ENCODE data around the gene SLC18B1.
A peak's percentile ranks its signal among the peaks of the same experiment; 100 is the strongest.
"Not testable (repeated sequence)": the region's sequence is repeated elsewhere in the genome, so short reads cannot be mapped to it uniquely, and the experiment has no call there.

SLC18B1 gene

DNA sequence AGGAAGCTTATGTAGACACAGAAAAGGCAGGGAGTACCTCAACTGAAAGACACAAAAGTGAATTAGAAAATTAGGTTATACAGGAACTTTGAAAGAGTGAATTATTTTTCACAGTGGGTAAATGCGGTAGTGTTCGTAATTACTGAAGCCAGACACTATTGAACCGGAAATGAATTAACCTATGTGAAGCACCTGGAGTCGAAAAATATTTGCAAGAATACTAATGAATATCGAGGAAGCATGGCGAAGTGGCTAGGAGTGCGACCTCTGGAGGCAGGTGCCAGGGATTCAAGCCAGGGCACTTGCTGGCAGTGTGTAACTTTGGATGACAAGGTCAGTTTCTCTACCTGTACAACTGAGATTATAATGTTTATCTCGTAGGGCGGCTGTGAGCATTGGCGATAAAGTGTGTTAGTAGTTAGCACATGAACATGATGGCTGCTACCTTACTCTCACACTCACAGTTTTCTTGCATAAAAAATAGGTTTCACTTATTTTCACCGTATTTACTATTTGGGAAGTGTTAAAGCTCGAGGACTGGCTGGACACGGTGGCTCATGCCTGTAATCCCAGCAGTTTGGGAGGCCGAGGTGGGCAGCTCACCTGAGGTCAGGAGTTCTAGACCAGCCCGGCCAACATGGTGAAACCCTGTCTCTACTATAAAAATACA is 567 bp upstream of the SLC18B1 start:
- DNase-seq, result peak; percentile 79

DNA sequence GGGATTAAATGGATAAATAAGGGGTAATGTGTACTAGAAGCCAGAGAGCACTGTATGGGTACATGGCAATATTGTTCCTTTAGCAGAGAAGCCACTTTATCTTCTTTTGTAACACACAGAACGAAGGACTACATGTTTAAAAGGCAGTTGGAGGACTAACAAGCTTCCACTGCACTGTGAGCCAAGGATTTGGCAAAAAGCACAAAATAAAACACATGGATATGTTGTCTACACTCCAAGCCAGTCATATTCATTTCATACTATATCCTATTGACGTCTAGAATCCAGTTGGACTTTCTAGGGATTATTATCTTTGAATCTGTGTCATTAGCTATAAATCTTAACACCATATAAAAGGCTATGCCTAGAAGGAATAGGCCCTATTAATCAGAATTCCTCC is 3.0 kb downstream of the SLC18B1 start:
- no peak for DNase-seq

DNA sequence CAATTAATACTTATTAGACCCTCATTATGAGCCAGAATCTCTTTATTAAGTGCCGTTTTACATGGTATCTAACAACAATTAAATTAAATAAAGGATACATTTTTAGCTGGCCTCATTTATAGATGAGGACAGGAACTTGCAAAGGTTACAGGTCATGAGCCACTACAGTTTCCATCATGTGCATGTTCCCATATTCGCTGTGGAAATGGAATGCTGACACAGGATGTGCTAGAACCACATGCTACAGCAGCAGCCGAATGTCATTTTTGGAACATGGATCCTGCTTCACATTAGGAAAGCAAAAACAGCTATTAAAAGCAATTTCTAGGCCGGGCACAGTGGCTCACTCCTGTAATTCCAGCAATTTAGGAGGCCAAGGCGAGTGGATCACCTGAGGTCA is 5.9 kb downstream of the SLC18B1 start:
- no peak for DNase-seq

DNA sequence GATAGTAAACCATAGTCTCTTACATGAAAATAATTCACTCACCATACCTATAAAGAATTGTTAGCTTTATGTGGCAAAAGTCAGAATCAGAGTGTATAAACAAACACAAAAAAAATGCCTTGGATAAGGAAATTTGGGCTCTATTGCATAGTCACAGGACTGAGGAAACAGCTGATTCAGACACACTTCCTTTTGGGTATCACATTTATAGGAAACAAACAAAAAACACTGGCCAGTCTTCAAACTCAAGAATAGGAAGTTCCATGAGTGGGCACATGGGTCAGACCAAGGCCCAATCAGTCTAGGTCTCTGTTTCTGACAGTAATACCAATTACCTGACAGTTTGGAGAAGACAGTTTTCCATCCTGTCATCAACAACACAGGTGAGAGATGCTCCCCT is 8.0 kb downstream of the SLC18B1 start:
- no peak for DNase-seq

DNA sequence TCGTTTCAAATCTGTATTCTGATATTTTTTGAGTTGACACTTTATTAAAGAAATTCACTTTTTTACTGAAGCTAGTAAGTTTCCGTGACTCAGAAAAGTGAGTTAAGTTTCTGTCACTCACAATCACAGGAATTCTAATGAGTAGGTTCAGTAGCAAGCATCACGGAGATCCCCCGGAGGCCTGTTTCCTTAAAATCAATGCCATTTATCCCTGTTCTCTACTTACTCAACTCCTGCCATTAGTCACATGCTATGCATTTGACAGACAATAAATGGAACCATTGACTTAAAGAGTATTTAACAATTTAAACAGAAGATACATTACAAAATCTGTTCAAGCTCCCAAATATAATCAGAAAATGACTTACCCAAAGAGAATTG is 9.1 kb downstream of the SLC18B1 start:
- no peak for DNase-seq

DNA sequence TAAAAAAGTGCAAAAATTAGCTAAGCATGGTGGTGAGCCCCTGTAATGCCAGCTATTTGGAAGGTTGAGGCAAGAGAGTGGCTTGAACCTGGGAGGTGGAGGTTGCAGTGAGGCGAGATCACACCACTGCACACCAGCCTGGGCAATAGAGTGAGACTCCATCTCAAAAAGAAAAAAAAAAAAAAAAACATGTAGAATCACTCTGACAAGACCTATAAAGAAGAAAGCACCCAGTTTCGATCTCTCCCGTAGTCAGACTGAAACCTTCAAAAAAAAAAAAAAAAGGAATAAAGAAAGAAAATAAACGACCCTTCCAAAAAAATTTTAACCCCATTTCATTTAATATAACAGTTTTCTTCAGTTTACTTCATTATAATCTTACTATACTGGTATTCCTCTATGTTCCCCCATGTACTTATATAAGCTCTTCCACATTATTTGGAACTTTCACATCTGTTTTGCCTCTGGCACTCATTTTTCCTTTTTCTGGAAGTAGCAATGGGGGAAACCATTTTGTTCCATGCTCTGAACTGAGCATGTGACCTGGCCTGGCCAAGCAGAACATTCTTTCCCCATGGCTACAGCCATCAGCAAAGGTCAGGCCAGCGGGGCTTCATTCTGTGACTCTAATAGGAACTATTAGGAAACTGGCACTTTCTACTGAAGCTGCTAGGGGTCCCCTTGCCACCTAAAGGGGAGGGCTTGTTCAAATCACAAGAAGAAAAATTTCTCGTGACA is 9.6 kb downstream of the SLC18B1 start:
- no peak for DNase-seq

DNA sequence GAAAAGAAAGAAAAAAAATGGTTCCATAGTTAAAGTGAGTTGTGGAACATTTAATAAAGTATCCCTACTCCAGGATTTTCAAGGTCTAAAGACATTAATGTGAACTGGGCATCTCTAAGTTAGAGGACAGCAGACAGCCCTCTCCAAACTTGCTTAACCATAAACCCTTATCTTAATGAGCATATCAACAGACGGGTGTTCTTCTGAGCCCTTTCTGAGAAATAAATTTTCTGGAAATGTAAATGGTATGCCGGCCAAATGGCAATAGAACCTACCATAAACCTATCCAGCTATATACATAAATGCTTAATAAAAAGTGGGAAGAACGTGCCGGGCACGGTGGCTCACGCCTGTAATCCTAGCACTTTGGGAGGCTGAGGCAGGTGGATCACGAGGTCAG is 12.5 kb downstream of the SLC18B1 start:
- DNase-seq, result no peak

DNA sequence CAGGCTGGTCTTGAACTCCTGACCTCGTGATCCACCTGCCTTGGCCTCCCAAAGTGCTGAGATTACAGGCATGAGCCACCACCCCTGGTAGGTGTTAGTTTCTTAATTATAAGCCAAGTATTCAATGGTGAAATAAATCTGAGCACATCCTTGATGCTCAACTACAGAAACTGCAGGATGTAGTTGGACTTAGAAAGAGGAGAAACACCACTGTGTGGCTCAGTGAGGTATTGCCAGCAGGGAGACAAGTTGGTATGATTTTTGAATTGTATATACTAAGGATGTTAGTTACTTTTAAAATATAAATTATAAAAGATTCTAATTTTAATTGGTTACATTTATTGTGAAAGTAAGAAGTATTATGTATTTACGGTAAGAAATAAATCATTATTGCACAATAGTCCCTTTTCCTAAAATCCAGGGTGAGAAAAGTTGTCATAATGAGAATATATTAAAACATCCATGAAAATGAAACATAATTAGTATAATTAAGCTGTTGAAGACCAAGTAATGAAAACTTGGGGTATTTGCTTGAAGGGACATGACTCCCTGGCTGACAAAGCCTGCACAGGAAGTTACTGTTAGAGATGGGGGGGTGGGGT is 17.6 kb downstream of the SLC18B1 start:
- no peak for DNase-seq

DNA sequence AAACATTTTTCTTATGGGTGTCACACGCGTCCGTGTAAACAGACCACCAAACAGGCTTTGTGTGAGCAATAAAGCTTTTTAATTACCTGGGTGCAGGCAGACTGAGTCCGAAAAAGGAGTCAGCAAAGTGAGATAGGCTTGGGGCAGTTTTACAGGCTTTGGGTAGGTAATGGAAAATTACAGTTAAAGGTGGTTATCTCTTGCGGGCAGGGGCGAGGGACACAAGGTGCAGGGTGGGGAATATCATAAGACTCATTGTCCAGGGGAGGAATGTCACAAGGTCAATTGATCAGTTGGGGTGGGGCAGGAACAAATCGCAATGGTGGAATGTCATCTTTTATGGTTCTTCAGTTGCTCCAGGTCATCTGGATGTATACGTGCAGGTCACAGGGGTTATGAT is 20.6 kb downstream of the SLC18B1 start:
- DNase-seq, result not testable (repeated sequence)

DNA sequence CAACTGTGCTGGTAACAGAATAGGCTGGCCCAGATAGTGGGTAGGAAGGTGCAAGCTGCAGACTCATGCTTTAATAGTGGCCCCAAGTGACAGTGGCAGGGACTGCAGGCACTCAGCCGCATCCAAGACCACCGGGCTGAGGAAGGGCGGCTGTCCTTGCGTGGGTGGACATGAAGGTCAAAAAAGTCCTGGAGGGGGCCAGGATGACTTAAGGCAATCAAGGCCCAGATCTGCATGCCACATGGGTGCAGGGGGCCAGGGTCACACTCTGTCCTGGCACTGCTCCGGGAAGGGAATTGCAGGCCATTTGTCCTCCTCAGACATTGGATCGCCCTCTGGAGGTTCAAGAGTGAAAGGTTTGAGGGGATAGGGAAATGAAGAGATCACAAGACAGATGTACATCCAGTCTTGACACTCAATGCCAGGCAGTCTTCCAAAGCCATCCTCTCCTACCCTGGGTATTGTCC is 30.4 kb downstream of the SLC18B1 start:
- DNase-seq, result no peak

DNA sequence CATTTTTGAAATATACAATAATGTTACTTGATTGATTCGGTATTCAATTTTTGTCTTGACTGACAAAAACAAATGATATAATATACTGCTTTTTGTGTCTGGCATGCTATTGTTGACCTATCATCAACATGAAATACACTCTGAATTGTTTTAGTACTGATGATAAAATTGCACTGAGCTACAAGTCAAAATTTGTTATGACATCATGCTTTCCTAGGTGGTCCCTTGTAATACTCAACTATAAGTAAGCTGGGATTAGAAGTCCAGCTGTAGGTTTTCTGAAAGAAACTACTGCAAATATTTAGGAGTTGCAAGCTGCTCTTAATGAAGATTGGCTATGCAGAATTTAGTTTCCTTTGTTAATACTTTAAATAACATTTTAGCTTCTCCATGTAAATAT is 32.9 kb downstream of the SLC18B1 start:
- no peak for DNase-seq

DNA sequence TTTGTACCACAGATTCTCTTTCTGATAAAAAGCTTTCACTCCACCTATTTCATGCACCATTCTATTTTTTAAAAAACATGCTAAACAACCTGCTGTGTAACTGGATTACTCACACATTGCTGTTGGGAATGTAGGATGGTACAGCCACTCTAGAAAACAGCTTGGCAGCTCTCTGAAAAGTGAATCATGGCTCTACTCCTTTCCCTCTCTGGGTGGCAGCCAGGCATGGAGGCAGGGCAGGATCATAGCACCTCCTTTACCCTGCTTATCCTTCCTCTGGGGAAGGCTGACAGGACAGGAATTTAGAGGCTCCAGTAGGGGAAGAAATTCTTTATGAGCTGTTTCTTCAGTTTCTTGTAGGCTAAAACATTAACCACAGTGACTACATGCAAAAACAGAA is 34.1 kb downstream of the SLC18B1 start:
- no peak for DNase-seq

DNA sequence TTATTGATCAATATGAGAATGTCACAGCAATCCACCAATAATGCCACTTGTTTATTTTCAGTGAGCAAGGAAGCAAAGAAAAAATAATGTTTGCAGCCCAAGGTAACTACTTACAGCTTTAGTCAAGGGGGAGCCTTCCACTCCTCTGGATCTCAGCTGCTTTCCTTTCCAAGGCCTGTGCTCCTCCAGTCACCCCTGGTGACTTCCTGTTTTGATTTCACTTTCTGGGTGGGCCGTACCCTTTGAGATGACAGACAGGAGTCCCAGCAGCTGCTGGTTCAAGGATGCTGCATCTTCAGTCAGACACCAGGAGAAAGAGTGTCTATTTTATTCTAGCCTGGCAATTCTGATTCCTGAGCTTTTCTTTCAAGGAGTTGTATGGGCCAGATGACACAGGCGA is 35.2 kb downstream of the SLC18B1 start:
- DNase-seq, result peak; percentile 59

DNA sequence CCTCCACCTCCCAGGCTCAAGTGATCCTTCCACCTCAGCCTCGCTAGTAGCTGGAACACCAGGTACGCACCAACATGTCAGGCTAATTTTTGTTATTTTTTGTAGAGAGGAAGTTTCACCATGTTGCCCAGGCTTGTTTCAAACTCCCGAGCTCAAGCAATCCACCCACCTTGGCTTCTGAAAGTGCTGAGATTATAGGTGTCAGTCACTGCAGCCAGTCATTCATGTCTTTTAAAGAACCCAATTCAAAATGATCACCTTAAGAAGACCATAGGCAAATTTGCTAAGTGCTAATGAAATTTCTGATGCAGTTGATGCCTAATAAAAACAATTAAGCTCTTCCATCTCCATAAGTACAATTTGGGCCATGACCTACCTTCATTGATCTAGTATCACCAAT is 38.2 kb downstream of the SLC18B1 start:
- DNase-seq, result no peak

DNA sequence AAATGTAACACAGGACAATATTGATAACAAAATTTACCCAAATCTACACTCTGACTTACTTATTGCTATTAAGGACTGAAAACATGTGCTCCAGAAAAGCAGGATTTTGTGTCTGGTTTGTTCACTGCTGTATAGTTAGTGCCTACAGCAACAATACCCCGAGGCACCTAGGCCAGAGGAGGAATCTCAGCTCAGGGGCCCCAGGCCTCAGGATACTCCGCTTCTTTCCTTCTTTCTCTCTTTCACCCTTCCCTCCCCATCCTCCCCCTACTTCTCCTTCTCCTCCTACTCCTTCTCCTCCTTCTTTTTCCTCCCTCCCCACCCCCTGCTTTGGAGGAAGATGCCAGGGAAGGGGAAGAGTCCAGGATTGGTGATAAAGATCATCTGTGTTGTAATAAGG is 39.7 kb downstream of the SLC18B1 start:
- no peak for DNase-seq

DNA sequence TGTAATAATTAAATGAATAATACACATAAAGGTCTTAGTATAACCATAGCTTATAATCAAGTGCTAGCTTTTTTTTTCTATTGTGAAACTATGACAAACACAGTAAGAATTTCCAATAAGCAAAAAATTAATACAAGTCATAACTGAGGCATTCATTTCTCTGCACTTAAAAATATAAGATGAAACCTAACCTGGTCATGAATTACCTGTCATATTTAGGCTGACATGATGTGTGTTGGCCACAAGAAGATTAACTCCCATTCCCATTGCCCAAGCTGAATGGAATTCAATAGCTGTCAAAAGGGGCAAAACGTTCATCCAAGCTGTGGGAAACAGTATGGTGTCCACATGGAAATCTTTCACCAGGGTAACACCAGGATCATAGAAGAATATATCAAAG is 46.2 kb downstream of the SLC18B1 start:
- DNase-seq, result no peak

DNA sequence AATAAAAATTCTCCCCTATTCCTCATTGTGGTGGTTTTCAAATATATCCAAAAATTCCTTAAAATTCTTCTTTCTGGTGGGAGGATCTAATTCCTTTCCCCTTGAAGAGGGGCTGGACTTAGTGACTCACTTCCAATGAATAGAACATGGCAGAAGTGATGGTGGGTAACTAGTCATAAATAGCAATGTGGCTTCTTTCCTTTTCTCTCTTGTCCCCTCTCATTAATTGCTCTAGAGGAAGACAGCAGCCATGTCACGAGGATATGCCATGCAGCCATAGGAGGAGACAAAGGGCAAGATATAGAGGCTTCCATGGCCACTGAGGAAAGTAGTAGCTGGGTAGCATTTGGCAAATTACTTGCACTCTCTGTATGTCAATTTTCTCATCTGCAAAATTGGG is 46.6 kb downstream of the SLC18B1 start:
- DNase-seq, result no peak

DNA sequence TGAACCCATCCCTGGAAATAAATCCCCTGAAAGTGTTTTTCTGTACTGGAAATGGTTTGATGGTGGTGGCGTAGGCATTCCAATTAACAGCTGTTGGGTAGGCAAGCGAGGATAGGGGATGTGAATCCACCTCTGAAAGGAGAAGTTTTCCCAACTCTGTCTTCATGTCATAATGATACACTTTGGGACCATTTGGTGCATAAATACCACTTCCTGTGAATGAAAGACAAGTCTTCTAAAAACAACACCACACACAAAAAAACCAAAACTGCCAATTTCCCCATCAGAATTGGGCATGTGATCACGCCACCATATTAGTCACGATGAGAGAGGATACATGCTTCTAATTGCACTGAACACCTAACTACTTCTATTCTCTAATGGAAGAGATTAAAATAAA is 47.1 kb downstream of the SLC18B1 start:
- no peak for DNase-seq

DNA sequence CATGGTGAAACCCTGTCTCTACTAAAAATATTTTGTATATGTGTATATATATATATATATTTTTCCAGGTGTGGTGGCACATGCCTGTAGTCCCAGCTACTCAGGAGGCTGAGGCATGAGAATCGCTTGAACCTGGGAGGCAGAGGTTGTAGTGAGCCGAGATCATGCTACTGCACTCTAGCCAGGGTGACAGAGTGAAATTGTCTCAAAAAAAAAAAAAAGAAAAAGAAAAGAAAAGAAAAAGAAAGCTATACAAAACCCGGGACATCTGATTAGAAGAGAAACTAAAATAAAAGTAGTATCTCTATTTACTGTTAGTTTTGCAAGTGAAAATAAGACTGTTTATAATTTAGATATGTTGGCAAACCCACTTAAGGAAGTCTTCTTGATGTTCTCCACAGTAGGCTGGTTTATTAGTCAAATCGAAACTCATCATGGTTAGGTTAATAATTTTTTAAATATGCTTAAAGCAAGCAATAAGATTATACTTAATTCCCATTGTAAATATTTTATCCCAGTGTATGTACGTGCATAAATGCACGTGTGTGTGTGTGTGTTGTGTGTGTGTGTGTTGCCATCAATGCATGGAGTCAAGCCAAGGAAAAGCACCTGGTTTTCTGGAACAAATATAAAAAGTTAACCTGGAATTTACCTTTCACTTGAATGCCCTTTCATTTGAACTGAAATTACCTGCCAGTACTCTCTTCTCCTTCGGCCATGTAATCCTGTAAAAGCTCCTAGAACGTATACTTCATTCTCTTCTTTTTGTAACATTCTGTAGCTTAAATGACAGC is 47.8 kb downstream of the SLC18B1 start:
- DNase-seq, result no peak

DNA sequence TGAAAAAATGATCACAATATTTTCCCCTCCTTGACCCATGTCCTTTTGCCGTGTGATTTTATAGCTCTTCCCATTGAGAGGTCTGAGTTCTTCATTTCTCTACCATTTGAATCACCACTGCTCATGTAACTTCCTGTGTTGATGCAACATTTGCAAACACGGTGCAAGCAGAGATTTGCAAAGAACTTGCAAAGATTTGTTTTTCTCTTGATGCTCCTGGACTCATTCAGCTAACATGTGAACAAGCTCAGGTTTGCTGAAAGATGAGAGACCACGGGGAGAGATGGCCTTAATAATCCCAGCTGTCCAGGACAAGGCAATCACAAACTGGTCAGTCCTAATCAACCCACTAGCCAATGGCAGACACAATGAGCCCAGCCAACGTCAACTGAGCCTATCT is 49.3 kb downstream of the SLC18B1 start:
- DNase-seq, result no peak

DNA sequence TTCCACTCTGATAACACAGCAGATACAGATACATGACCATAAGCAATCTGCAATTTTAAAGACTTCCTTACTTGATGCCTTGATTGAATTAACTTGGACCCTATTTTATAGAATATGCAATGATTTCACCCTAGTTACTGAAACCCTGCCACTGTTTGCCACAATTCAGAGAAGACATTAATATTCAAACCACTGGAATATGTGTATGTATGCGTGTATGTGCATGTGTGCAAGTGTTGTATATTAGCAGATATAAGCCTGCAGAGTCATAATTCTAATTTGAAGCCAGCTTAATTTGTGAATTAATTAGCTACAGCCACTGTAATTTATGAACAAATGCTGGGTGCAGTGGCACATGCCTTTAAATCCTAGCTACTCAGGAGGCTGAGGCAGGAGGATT is 50.0 kb downstream of the SLC18B1 start:
- no peak for DNase-seq

DNA sequence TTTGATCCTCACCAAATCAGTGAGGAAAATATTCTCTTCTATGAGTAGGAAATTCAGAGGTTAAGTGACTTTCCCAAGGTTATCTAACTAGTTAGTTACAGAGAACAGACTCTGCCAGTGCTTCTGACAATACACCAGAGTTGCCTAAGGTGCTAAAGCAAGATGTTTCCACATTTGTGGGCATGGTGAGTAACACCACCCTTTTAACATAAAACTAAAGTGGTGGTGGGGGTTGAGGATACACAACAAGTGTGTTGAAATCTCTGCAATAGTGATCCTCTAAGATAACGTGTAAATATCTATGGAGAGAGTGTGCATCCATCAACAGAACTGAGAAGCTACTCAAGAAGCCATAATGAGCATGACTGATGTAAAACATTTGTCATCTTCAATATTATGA is 52.4 kb downstream of the SLC18B1 start:
- no peak for DNase-seq

DNA sequence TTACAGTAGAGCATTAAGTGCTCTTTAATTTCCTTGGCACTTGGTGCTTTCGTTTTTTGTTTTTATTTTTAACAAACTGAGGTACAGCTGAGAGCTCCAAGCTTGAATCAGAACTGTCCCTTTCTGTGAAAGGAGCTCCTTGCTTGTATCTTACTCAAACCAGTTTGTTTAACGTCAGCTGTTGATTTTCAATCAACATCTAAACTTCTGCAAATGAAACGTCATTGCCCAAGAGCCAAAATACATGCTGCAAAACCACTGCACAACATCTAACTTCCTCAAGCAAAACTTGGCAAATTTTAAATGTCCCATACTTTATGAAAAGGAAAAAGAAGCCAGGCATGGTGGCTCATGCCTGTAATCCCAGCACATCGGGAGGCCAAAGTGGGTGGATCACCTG is 55.9 kb downstream of the SLC18B1 start:
- DNase-seq, result no peak

DNA sequence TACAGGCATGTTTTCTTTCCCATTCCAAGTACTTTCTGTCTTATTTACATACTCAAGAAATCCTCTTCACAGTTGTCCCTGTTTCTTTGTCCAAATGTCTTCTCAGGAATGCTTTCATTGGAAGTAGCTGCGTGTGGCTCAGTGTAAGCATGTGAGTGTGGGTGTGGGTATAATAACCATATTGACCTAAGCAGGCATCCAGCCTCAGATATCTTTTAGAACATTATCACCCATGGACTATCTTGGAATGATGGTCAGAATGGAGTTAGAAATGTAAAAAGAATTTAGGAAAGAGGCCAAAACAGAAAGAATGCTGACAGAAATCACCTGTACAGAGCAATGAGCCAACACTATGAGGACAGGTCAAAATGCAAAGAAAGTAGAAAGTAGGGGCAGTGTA is 57.2 kb downstream of the SLC18B1 start:
- DNase-seq, result no peak
